Brain pericyte (primary cell): ENCODE measurements around the gene RFX7.
"Not testable (repeated sequence)": the region's sequence is repeated elsewhere in the genome, so short reads cannot be mapped to it uniquely, and the experiment has no call there.

ENCODE experiments used
- DNase-seq: peaks from one replicate; pipeline ENCODE4 v3.0.0-alpha.2; 2012; ENCODE audit warnings: low read depth, low spot score

The RFX7 gene

DNA sequence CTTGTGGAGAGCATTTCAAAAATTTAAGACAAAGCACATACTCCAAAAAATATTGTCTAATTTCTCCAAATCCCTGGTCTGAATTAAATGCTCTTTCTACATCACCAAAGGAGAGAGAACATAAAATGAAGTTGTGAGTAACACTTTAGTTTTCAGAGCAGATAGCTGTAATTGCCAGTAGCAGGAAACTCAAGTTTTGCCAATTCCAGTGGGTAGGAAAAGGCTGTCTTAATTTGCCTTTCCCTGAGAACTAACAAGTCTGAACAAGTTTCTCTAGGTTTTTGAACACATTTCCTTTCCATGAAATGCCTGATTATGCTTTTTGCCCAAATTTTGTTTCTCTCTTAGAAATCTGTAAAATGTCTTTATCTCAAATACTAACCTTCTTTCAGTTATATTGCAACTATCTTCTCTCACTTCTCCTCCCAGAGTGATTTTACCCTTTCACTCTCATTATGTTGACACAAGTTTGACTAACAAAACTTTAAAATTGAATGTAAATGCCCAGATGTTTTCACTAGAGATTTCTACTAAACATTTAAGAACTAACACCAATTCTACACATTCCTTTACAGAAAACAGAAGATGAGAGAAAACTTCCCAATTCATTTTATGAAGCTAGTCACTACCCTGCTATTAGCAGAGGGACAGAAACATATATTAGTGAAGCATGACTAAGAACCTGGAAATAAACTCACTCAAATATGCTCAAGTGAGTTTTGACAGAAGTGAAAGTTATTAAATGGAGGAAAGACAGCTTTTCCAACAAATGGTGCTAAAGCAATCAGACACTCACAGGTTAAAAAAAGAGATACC lies 38.4 kb downstream of the RFX7 start:
- DNase-seq, result no peak

GRCh38 chr15:56203312-56203922 lies 40.3 kb downstream of the RFX7 start:
- DNase-seq, result not testable (repeated sequence)

GRCh38 chr15:56202701-56203100 lies 41.0 kb downstream of the RFX7 start:
- DNase-seq, result no peak

GRCh38 chr15:56199038-56199437 lies 44.6 kb downstream of the RFX7 start:
- no peak for DNase-seq

DNA sequence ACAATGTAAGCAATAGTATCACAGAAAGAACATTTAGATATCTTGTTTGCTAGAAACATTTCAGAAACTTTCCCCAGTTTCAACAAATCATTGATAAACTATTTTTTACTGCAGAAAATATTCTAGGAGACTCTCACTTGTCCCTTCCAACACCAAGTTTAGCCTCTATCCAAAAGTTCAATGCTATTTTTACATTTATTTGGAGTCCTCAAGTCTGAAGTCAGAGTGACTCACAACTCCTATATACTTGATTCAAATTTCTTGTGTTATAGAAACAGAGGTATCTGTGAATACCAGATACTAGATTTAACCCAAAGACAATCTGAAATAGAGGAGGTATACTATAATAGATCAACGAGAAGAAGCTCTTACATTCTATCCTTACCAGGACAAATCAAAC lies 49.6 kb downstream of the RFX7 start:
- DNase-seq, result no peak

GRCh38 chr15:56192659-56193442 lies 50.8 kb downstream of the RFX7 start:
- no peak for DNase-seq

DNA sequence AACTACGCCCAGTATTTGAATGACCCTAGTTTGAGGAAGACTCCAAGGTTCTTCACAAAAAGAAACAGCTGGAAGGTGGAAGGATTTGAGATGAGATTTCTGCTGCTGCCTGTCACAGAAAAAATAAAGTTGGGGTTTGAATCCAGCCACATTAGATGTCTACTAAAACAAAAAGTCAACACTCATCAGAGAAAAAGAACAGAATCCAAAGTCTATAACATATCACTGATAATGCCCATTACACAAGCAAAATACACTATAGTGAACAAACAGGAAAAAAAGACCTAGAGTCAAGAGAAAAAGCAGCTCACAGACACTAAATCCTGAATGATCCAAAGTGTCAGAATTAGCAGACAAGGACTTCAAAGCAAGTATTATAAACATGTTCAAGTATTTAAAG lies 56.0 kb downstream of the RFX7 start:
- DNase-seq, result no peak

DNA sequence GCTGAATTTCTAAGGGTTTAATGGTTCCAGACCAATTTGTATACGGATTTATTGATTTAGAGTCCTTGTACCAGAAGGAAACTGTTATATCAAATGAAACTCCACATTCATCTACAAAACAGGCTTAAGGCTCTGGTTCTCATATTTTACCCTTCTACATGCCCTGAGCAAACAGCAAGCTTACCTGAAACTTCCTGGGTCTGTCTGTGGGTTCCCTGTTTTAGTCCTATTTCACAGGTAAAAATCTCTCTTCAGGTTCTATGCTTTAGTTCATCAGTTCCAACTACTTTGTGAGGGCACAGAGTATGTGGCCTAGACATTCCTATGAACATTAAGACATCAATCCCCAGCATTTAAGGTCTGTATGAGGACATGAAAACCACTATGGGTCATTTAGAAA lies 57.7 kb downstream of the RFX7 start:
- DNase-seq, result no peak

DNA sequence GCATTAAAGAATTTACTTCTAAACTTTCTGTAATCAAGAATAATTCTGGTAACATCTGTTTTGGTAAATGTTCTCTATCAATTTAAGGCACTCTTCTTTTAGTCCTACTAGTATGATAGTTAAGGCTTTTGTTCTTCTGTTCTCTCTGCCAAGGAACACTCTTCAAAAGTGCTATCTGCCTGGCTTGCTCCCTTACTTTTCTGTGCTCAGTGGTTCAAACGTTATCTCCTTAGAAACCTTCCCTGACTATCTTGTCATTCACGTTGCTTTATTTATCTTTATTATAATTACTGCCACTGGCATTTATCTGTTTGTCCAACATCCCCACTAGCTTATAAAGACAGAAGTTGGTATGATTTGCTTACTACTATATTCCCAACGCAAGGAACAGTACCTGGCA lies 59.2 kb downstream of the RFX7 start:
- no peak for DNase-seq

DNA sequence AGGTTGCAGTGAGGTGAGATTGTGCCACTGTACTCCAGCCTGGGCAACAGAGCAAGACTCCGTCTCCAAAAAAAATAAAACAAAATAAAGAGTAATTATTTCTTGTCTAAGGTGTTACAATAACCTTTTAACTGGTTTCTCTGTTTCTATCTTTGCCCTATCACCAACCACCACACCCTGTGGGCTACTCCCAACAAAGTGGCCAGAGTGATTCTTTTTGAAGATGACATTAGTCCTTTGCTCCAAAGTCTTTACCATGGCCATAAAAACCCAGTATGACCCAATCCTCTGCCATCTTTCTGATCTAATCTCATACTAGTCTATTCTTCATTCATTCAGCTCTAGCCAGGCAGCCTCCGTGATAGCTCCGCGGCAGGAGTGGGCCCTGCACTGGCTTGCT lies 62.8 kb downstream of the RFX7 start:
- DNase-seq, result no peak

DNA sequence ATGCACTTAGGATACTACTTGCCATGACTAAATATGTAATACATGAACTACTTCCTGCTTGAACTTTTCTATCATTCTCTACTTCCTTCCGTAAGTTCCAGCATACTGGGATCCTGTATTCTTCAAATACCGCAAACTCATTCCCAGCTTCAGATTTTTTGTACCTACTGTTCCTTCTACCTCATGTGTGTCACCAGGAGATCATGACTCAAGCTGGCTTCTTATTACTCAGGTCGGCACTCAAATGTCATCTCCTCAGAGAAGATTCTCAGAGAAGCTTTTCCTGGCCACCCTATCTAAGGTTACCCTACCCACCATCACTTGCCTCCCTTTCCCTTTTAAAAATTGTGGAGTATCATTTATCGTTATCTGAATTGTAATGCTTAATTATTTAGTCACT lies 66.7 kb downstream of the RFX7 start:
- DNase-seq, result no peak

DNA sequence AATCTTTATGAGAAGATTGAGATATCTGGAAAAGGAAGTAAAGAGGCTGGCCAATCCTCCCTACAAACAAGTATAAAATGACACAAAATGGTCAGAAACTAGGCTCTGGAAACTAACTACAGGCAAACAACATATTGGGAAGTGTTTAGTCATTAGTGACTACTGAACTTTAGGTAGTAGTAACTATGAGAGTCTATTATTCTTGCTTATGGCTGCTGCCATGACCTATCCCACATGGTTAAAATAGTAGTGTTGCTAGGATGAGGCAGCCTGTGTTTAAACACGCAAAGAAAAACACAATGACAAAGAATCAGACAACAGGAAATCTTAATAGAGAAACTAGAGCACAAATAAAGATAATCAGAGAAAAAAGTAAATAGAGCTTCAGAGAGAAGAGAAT lies 67.9 kb downstream of the RFX7 start:
- DNase-seq, result no peak

GRCh38 chr15:56174649-56175048 lies 69.0 kb downstream of the RFX7 start:
- DNase-seq, result no peak

DNA sequence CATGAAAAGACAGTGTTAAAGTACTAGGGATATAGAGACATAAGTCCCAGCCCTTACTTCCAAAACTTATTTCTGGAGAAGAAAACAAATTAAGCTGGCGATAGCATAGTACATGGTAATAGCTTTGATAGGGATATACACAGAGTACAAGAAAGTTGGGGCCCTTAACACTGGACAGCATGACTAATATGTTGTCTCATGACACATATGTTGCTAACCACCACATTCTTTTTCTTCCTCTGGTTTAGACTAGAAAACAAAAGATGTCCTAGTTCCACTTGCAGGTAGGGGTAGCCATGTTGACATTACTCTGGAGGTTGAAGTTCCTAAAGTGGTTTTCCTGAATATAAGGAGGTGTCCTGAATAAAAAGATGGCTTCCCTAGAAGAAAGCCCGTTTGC lies 75.3 kb downstream of the RFX7 start:
- DNase-seq, result no peak

- no peak for DNase-seq
These were observed 78.4 kb downstream of the RFX7 start for GRCh38 chr15:56165234-56165633.

DNA sequence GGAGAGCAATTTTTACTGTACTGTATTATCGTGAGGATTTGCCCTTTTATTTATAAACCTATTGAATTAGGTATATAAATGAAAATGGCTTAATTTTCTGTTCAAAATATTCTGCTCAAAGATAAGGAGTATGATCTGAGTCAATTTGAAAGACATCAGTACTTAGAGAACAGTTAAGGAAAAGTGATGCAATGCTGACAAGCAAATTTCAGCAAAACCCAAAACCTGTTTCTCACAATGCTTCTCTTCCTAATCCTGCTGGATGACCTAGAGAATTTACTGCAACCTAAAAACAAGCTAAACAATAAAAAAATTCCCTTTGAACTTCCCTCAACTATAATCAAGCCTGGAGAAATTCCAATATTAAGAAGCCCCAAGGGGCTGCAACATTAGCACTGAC lies 82.7 kb downstream of the RFX7 start:
- no peak for DNase-seq

GRCh38 chr15:56156877-56157276 lies 86.8 kb downstream of the RFX7 start:
- no peak for DNase-seq

DNA sequence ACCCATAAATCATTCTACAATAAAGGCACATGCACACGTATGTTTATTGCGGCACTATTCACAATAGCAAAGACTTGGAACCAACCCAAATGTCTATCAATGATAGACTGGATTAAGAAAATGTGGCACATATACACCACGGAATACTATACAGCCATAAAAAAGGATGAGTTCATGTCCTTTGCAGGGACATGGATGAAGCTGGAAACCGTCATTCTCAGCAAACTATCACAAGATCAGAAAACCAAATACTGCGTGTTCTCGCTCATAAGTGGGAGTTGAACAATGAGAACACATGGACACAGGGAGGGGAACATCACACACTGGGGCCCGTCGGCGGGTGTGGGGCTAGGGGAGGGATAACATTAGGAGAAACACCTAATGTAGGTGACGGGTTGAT lies 88.4 kb downstream of the RFX7 start:
- DNase-seq, result not testable (repeated sequence)

DNA sequence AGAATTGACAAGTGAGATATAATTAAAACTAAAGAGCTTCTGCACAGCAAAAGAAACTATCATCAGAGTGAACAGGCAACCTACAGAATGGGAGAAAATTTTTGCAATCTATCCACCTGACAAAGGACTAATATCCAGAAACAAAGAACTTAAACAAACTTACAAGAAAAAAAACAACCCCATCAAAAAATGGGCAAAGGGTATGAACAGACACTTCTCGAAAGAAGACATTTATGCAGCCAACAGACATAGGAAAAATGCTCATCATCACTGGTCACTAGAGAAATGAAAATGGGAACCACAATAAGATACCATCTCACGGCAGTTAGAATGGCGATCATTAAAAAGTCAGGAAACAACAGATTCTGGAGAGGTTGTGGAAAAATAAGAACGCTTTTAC lies 88.9 kb downstream of the RFX7 start:
- not testable (repeated sequence) for DNase-seq

- no peak for DNase-seq
These were observed 93.5 kb downstream of the RFX7 start for GRCh38 chr15:56150204-56150603.

DNA sequence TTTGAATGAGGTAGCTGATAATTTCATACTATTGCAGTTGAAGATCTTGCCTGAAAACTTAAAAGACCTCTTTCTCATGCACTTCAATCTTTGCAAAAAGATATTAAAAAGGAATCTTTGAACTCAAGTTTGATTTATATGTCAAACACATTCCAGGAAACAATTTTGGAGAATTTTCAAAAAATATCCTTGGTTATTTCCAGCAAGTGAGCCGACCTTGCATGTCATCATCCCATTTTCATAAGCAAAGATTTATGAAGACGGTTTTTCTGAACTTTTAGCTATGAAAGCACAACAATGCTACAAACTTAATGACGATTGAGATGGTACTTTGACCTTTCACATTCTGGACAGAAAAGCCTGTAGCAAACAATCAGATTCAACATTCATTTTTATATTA lies 95.6 kb downstream of the RFX7 start:
- DNase-seq, result no peak

GRCh38 chr15:56146756-56147155 lies 96.9 kb downstream of the RFX7 start:
- DNase-seq, result no peak

GRCh38 chr15:56128081-56128480 lies 115.6 kb downstream of the RFX7 start:
- DNase-seq, result no peak
